ENCODE measurements around the gene RXRG.

Gene RXRG

DNA sequence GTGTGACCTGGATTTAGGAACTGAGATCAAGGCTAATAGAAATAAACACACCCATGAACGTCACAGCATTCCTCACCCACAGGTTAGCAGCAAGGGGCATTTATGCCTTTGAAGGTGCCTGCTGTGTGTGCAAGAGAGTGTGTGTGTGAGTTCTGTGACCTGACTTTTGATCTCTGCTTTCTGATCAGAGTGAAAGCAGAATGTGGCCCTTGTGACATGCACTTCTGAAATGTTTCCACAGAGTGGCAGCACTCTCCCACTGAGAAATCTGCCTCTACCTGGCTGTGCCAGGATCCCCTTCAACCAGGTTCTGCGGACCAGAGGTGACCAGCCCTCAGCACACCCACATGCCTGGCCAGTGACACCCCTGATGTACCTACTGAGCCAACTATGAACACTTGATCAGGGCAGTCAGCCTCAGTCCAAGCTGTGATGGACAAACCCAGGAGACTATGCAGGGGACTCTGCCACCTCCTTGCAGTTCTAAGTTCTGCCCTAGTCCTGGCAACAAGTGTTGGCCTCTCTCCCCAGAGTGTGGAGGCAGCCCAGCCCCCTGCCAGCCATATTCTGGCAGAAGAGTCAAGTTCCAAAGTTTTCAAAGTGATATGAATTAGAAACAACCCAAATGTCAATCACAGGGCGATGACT is 41.0 kb downstream of the RXRG start:
- DNase-seq: peak; percentile 53

DNA sequence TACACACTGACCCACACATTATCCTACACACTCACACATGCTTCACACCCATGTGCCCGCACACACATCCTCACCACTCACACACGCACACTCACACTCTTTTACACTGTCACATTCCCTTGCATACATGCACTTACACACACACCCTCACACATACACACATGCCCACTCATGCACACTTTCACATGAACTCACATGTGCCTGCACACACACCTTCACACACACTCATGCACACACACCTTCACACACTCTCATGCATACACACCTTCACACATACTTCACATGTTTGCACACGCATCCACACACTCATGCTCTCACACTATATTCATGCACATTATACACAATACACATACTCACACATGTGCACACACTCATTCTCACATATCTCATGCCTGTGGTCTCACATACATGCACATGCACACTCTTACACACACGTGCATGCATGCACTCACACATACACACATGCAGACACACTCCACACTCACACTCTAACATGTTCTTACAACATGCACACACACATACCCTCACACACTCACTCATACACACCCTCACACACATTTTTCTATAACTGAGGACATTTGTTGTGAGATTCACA is 42.3 kb downstream of the RXRG start:
- DNase-seq: no peak

DNA sequence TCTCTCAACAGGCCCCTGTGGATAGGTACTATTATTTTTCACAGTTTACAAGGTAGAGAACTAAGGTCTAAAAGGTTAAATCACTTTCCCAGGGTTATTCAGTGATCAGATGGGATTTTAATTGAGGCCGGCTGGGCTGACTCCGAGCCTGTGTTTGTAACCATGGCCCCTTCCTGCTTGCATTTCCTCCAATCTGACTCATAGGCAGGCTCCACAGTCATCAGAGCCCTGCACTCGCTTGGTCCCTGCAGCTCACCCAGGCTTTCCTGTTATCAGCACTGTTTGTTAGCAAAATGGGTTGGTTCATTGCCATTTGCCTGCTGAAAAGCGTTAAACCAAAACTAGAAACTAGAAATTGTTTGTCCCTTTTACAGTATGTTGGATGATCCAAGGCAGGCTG is 47.0 kb downstream of the RXRG start:
- no peak for DNase-seq

DNA sequence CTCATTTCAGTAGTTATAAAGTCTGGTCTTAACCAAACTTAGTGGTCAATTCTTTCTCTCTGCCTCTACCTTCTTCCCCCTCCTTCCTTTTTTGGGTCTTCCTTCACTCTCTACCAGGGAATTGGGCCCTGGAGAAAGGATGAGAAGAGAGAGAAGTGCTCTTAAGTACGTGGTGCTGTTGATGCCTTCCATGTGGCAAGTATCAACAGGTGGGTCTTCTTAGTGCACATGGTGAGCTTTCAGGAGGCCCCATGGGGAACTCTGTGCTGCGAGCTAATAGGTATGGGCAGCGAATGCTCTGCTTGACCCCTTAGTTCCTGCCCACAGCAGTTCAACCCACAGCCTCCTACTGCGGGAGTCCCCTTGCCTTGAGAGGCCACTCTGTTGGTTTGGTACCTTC is 49.0 kb downstream of the RXRG start:
- no peak for DNase-seq

DNA sequence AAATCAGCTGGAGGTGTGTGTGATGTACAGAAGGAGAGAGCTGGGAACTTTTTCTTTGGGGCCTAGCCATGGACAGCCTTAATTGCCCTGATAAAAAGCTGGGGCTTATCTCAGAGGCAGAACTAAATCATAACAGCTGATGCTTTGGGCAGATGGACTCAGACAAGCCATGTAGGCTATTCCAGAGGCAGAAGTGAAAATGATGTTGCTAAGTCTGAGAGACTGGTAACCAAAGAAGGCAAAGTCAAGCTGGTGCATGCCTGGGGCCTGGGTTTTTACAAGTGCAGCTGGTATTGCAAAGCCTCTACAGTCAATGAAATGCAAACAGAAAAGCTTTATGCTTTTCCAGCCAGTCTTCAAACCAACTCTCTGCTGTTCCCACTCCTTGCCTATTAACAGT is 49.4 kb downstream of the RXRG start:
- no peak for DNase-seq

DNA sequence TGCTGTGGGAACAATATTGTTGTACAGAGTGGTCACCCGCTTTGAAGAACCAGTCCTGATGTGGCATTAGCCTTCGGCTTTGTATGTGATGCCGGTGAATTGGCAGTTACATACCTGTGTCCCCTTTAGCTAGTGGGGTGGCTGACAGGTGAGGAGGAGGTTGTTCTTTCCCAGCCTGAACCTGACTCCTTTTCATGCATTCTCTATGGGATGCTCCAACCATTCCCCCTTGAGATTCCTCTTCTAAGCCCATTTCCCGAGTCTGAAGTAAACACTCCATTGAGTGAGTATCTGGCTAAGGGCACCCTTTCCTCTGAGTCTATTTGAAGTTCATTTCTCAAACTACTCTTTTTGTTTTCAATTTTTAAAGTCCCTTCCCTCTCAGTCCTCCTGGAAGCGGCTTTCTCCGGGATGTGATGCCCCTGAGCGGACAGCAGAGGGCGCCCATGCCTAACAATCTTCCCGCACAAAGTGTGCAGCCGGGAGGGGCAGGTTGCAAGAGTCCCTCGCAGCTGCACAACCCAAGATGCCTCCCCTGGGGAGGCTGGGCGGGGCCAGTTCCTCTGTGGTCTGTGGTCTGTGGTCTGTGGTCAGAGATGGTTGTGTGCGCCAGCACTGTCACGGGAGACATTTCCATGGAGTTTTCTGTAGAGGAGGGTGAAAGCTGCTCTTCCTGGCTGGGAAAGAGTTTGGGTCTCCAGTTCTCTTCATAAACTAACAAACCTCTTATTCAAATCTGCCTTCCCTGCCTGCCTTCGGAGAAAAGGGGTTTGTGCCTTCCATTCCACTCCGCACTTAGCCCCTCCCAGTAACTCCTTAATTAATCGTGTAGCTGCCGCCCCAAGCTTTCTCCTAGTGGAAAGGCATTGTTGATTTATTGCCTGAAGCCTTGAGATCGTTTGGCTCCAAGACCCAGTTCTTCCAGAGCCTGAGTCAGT is 52.0 kb downstream of the RXRG start:
- DNase-seq: peak; percentile 92

DNA sequence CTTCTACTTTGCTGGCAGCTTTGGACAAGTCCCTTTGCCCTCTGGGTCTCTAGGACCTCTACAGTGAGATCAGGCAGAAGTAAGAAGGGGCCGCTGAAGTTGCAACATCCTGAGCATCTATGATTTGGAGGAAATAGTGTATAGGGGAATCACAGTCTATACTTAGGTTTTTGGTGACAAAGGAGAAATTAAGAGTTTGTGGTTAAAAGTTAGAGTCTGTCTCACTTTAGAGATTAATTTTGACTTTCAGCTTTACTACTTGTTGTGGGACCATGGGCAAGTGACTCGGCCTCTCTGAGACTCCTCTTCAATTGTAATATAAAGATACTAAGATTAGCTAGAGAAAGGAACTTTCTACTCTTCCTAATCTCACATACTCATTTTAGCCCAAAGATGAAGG is 55.3 kb downstream of the RXRG start:
- no peak for DNase-seq

DNA sequence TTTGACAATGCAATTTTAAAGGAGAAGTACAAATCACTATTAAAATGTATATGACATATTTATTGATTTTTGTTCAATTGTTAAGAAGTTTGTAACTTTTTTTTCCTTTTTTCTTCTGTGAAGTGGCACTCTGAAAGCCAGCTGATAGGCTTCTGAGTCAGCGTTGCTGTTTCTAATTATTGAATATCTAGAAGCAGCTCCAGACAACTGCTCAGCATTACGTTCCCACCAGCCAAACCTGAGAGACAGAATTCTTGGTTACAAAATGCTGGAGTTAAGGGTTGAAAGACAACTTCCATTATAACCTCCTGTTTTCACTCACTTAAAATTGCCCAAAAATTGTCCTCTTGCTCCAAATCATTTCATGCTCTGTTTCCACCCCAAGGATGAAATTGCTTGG is 57.0 kb downstream of the RXRG start:
- DNase-seq: no peak

DNA sequence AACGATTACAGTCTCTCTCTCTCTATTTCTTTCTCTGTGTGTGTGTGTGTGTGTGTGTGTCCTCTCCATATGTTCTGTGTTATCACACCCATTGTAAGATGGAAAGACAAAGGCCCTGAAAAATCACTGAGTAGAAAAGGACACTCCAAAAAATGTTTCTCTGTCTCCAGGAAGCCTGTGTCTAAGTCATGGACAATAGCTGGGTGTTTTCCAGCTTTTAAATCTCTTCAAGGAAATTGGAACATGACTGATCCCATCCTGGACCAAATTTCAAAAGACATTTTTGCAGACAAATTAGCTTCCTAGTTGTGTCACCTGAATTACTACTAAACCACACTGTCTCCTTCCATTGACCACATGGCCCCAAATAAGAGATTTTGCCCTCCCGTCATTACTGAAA is 57.4 kb downstream of the RXRG start:
- DNase-seq: no peak

DNA sequence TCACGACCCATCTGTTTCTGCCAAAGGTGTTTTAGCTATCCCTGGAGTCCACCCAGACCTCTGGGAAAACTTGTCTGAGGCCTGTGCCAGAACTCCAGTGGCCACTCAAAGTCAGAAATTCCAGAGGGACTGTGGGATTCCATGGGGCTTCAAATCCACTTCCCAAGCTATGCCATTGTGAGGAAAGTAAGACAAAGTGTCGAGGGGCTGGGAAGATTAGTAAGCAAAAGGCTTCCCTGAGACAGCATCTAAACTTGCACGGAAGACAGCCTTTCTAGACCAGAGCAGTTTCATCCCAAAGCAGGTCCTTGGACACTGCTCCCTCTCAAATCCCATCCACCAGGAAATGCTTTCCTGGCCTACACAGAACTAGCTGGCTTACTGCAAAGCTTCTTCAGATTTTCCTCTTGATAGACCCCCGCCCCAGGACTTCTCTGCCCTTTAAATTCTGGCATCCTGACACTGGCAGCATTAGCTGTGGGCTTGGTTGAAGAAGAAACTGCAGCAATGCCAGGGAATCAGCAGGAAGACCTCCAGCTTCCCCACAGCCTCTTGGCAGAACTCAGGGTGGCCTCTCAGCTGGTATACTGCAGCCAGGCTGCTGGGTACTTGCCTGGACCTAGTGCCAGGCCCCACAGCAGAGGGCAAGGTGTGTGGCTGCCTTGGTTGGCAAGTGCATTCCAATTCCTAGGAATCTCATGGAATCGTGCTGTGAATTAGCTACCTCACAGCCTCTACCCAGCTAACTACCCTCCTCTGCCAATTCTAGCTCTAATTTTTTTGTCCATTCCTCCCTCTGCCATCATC is 61.1 kb downstream of the RXRG start:
- no peak for DNase-seq

DNA sequence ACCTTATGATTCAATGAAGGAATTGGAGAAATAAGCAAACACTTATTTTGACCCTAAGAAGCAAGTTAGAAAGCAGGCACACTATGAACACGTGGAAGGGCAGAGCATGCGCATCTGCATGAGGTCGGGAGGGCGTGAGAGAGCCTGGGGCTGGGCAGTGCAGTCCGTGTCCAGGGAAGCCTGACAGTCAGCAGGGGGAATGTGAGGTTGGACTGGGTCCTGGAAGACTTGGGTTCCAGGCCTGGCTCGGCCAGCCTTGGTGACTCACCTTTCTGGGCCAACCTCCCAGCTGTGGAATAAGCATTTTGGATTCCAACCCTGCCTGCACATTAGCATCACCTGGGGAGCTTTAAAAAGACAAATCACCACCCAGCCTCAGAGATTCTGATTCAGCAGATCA is 61.9 kb downstream of the RXRG start:
- no peak for DNase-seq

DNA sequence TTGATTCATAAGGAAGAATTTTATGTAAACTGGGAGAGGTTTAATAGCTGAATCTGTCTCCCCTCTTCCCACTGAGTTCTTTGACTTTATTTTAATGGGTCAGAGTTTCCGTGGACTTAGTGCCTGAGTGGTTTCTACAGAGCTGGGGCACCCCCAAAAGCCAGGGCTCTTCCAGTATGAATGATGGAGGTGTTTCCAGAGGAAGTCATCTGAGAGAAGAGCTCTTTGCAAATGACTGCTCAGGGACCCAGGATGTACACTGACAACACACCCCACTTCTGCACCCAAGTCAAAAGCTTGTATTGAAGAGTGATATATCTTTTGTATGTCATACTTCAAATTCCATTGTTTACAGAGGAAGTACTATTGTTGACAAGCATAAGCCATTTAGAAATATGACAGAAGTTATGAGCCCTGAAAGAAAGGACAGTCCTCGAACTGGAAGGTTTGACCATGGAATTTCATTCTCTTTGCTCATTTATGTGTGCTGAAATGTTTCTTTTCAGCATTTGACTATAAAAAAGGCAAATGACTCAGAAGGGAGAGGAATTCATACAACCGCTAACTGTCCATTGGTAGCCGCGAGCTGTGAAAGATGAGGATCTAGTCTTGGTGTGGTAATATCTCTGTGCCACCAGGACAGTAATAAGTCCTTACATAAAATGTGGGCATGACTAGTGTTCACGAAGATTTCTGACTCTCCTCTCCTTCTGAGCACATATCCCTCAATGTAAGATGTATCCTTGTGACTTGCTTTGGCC is 63.0 kb downstream of the RXRG start:
- DNase-seq: no peak

DNA sequence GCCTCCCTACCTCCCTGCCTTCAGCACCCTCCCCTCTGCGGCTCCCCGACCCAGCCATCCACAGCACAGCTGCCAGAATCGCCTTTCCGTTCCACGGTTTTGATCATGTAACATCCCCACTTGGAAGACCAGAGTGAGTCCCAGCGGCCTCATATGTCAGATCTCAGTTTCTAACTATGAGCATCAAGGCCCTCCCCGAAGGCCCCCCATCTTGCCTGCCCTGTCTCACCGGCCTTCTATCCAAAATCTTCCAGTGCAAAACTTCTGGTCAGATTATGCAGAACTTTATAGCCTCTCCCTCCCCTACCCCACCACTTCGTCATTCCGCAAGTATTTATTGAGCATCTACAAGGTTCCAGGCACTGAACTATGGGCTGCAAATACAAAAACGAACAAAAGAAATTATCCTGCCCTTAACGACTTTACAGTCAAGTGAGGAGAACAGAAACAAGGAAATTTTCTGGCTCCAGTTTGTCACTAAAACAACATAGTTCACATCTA is 68.1 kb downstream of the RXRG start:
- no peak for DNase-seq

DNA sequence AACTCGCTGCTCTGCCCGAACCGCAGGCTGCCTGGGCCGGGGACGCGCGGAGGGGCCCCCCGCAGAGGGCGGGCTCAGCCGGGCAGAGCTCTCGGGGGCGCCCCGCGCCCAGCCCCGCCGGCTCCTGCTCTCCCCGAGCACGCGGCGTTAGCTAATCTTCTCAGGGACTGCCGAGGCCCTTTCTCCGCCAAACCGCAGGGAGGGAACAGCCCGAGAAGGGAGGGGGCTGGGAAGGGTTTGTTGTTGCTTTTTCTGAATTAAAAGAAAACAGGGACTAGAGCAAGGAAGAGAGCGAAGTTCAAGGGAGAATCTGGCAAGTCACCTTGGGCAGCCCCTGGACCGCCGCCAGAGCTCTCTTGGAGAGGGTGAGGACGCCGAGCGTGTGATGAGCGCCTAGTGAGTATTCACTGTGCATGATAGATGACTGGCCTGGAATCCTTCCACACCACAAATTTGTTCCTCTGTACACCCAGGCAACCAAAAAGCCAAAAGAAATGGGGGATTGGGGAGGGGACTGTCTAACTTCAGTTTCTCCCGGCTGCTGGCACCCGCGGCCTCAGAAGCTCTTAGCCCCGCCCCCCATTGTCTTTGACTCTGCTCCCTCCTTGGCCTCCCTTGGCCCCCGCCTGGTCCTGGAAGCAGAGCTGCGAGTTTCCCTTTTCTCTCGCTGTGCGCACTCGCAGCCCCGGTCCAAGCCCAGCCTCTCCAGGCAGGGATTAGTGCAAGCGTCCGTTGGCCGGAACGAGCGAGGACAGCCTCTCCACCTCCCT is 68.7 kb downstream of the RXRG start:
- peak; percentile 51 for DNase-seq

DNA sequence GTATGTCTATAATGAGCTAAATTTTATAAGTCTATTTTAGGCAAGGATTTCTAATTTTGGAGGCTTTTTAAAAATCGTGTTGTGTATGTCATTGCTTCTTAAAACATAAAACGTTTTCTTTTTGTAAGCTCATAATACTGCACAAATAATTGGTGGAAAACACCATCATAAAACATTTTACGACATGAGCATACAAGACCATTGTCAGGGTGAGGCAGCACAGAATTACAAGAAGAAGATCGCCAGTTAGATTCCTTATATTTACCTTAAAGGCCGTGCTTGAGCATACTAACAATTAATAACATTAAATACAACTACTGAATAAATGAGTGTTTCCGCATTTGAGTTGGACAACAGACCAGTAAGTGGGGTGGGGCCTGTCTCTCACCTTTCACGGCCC is 69.3 kb downstream of the RXRG start:
- DNase-seq: no peak

DNA sequence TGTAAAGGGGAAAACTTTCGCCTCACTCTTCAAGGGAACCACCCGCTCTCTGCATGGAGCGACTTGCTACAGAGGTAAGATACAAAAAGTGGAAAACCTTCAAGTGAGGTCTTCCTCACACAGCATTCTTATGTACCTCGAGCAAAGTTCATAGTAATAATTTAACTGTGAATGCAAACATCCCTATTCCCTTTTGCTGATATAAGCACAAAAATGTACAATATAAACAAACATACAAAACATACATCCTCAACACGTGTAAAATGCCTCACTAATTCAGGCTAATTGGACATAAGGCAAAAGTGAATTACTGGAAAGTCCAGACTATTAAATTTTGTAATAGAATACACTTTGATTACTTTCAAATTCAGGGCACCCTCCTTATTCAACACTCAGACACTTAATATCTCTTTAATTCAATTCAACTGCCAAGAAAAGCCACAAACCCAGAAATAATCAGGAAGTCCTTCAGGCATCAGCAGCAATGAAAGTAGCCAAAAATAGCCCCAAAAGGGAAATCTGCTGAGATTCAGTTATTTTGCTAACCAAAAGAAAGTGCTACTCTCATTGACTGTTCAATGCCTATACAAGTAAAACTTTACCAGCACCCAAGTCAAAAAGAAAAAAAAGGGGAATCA is 73.2 kb downstream of the RXRG start:
- DNase-seq: no peak

DNA sequence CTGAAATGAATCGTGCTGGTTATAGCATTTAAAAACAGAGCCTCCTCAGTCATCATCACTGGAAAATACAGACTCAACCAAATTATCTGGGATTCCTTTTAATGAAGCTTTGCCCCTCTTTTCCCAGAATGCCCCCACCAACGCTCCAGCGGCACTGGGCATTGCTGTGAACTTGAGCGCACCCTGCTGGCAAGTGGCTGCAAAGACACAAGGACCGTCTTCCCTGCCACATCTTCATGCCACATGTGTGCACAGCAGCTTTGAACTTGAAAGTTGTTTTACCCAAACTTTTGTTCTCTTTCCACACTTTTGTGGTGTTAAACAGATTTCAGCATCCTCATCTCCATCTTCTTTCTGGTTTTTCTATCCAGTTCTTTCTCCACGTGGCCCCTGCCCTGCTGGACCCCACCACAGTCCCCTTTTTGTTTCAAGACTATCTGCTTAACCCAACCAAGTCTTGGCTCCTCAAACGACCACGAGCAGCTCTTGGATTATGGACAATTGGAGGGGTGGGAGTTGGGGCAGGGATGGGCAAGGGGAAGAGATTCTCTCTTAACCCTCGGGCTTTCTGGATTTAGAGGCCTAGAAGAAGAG is 75.6 kb downstream of the RXRG start:
- peak; percentile 77 for DNase-seq

DNA sequence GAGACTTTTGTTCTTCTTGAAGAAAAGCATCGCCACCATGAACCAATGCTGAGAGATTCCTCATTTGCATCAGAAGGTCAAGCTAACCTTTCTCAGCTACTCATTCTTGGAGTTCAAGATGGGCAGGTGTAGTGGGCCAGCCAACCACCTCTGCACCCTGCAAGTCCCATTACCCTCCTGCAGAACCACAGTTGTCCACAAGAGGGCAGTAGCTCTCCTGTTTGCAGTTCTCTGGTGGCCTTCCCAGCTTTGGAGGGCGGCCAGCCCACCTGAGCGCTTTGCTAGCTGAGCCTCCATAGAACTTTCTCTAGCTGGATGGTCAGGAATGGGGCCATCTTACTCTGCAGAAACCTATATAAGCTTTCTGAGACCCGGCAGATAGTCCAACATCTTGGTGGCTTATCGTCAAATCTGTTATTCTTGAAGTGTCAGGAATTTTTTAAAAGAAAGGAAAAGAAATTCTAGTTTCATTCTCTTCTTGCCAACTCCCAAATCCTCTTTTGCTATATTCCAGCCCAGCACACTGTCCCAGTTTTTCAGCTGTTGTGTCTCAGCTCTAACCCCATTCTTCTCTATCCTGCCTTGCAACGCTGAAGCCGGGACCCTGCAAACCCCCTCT is 77.4 kb downstream of the RXRG start:
- DNase-seq: peak; percentile 93

DNA sequence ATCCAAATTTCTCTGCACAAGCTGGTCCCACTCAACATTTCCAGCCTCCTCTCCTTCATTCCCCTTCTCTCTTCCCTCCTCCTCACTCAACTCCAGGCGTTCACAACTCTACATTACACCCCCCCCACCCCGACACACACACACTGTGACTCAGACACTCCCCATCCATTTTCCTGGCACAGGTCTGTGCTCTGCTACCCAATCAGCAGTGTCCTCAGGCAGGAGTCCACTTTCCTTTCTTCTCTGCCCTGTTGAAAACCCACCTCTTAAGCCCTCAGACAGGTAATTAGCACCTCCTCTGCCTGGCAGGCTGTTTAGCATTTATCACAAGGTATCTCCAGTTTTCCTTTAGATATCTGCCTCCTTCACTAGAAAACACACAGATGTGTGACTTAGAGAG is 79.6 kb downstream of the RXRG start:
- no peak for DNase-seq

DNA sequence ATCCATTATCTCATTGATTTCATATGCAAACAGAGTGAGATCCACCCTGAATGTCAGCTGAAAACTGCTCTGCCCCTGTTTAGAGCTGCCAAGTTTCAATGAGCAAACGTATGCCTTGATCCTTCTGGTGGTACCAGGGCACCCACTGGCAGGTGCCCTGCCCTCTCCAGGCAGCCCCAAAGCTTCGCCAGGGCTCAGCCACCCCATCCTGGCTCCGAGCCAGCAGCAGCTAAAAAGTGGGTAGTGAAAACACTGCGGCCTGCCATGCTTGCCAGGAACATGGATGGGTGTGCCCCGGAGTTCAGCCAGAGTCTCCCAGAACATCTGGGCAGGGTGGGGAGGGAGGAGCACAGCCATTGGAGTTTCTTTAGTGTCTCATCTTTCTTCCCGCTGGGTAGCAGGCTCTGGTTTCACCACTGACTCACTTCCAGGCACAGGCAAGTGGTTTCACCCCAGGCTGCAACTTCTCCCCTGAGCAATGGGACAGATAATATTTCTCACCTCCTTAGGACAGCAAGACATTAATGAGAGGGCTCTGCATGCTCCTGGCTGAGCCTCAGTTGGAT is 80.3 kb downstream of the RXRG start:
- no peak for DNase-seq
